ENCODE data around the gene PAN3.

The PAN3 gene

DNA sequence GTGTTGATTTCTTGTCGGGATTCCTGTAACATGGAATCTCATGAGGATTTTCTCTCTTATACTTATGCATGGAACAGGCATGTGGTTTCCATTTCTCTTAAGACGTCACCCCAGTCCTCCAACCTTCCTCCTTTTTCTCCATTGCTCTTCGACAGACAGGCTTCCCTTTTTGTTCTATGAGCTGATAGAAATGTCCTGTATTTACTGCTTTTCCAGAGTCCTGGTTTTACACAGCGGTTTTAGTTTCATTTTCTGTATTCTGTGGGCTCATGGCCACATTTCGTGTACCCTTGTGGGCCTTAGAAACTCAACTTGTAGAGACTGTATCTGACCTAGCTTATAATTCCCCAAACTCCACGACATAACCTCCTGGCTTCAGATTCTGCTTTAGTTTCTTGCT is 113.1 kb downstream of the PAN3 start:
- no peaks in the 10 kb centered on the region for H3K9me3 ChIP-seq (ENCODE audit: control insufficient read depth, low read length)
- no peak overlapping the region for H3K27ac ChIP-seq (ENCODE audit: low read depth, low read length, severe bottlenecking)
- 97 to 100% methylated on average over 4 of the region's 6 CpGs for WGBS, 2 experiments (ENCODE audit: insufficient coverage in 2 of 2)
- no peak overlapping the region for H3K4me3 ChIP-seq (ENCODE audit: extremely low read depth, insufficient read depth, low read length, poor library complexity, severe bottlenecking)
- H3K4me1 ChIP-seq (ENCODE audit: control insufficient read depth, insufficient read depth, low read length, poor library complexity, severe bottlenecking) = no peaks in the 10 kb centered on the region
- peaks cover 25% of the 10 kb centered on the region for H3K36me3 ChIP-seq (ENCODE audit: control insufficient read depth, insufficient read depth, low read length)

DNA sequence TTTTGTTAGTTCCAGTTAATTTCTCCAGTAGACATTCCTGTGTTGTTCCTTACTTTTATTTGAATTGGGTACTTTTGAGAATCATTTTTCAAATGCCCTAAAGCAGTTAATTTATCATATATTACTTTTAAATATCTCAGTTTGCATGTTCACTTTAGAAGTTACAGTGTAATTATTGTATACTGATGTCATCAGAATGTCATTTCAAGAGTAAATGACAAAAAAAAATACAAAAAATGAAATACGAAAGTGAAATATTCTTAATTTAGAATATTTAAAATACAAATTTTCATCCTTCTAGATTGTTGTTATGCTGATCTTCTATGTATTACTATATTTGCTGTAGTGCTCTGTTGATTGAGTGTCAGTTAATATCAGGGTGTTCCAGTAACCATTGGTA is 114.2 kb downstream of the PAN3 start:
- Histone ChIP-seq H3K4me1 (ENCODE audit: control insufficient read depth, insufficient read depth, low read length, poor library complexity, severe bottlenecking) (no peaks in the 10 kb centered on the region), H3K36me3 (ENCODE audit: control insufficient read depth, insufficient read depth, low read length) (peaks cover 29% of the 10 kb centered on the region), H3K27ac (ENCODE audit: low read depth, low read length, severe bottlenecking) (no peak overlapping the region), H3K4me3 (ENCODE audit: extremely low read depth, insufficient read depth, low read length, poor library complexity, severe bottlenecking) (no peak overlapping the region), H3K9me3 (ENCODE audit: control insufficient read depth, low read length) (no peaks in the 10 kb centered on the region)
- WGBS, 2 experiments (ENCODE audit: insufficient coverage in 2 of 2) = no CpG with 5 or more reads among the region's 1 CpG

DNA sequence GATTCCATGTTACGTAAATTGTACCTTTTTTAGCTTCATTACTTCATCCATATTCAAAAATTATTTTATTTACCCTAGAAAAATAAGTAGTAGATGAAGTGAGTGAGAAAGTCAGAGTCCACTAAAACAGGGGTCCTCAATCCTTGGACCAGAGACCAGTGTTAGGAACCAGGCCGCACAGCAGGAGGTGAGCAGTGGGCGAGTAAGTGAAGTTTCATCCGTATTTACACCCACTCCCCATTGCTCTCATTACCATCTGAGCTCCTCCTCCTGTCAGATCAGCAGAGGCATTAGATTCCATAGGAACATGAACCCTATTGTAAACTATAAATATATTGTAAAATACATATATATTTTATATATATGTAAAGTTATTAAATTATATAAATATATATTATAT is 119.0 kb downstream of the PAN3 start:
- Histone ChIP-seq H3K4me3 (ENCODE audit: extremely low read depth, insufficient read depth, low read length, poor library complexity, severe bottlenecking) (no peak overlapping the region), H3K9me3 (ENCODE audit: control insufficient read depth, low read length) (no peaks in the 10 kb centered on the region), H3K27ac (ENCODE audit: low read depth, low read length, severe bottlenecking) (no peak overlapping the region), H3K36me3 (ENCODE audit: control insufficient read depth, insufficient read depth, low read length) (peaks cover 38% of the 10 kb centered on the region), H3K4me1 (ENCODE audit: control insufficient read depth, insufficient read depth, low read length, poor library complexity, severe bottlenecking) (no peaks in the 10 kb centered on the region)
- WGBS, 2 experiments (ENCODE audit: insufficient coverage in 2 of 2) = 100% methylated on average over 3 of the region's 4 CpGs; no CpG with 5 or more reads in 1 of the 2 experiments

GRCh38 chr13:28258417-28258816 is 120.1 kb downstream of the PAN3 start:
- H3K27ac ChIP-seq (ENCODE audit: low read depth, low read length, severe bottlenecking) = no peak overlapping the region
- H3K36me3 ChIP-seq (ENCODE audit: control insufficient read depth, insufficient read depth, low read length) = peaks cover 47% of the 10 kb centered on the region
- no peak overlapping the region for H3K4me3 ChIP-seq (ENCODE audit: extremely low read depth, insufficient read depth, low read length, poor library complexity, severe bottlenecking)
- no peaks in the 10 kb centered on the region for H3K4me1 ChIP-seq (ENCODE audit: control insufficient read depth, insufficient read depth, low read length, poor library complexity, severe bottlenecking)
- WGBS, 2 experiments (ENCODE audit: insufficient coverage in 2 of 2) = no CpG with 5 or more reads among the region's 3 CpGs
- no peaks in the 10 kb centered on the region for H3K9me3 ChIP-seq (ENCODE audit: control insufficient read depth, low read length)

DNA sequence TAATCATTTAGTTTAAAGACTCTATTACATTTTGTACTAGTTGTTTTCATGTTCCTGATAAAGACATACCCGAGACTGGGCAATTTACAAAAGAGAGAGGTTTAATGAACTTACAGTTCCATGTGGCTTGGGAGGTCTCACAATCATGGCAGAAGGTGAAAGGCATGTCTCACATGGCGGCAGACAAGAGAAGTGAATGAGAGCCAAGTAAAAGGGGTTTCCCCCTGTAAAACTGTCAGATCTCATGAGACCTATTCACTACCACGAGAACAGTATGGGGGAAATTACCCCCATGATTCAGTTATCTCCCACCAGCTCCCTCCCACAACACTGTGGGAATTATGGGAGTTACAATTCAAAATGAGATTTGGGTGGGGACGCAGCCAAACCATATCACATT is 129.2 kb downstream of the PAN3 start:
- H3K4me3 ChIP-seq (ENCODE audit: extremely low read depth, insufficient read depth, low read length, poor library complexity, severe bottlenecking) = no peak overlapping the region
- H3K9me3 ChIP-seq (ENCODE audit: control insufficient read depth, low read length) = no peaks in the 10 kb centered on the region
- 100% methylated on average over 2 of the region's 4 CpGs for WGBS, 2 experiments (ENCODE audit: insufficient coverage in 2 of 2)
- H3K27ac ChIP-seq (ENCODE audit: low read depth, low read length, severe bottlenecking) = no peak overlapping the region
- H3K36me3 ChIP-seq (ENCODE audit: control insufficient read depth, insufficient read depth, low read length) = peaks cover 63% of the 10 kb centered on the region
- H3K4me1 ChIP-seq (ENCODE audit: control insufficient read depth, insufficient read depth, low read length, poor library complexity, severe bottlenecking) = no peaks in the 10 kb centered on the region

DNA sequence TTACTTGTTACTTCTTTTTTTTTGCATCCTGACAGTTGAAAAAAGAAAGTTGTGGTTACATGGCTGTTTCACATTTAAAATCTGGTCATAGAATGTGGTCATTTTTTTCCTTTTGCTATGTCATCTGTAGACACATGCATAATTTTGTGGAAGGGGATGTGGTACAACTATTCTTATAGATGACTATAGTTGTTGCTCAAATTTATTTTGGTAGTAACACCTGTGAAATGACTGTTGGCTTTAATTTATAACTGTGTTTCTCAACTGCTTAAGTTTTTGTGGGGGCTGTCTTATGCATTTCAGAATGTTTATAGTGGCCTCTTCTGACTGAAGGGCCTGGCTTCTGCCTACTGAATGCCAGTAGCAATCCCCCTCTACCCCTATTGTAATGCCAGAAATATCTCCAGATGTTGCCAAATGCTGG is 130.5 kb downstream of the PAN3 start:
- no peak overlapping the region for H3K27ac ChIP-seq (ENCODE audit: low read depth, low read length, severe bottlenecking)
- no peak overlapping the region for H3K4me3 ChIP-seq (ENCODE audit: extremely low read depth, insufficient read depth, low read length, poor library complexity, severe bottlenecking)
- no peaks in the 10 kb centered on the region for H3K4me1 ChIP-seq (ENCODE audit: control insufficient read depth, insufficient read depth, low read length, poor library complexity, severe bottlenecking)
- H3K36me3 ChIP-seq (ENCODE audit: control insufficient read depth, insufficient read depth, low read length) = peaks cover 54% of the 10 kb centered on the region
- no peaks in the 10 kb centered on the region for H3K9me3 ChIP-seq (ENCODE audit: control insufficient read depth, low read length)

GRCh38 chr13:28271056-28271840 is 132.9 kb downstream of the PAN3 start:
- Histone ChIP-seq H3K36me3 (ENCODE audit: control insufficient read depth, insufficient read depth, low read length) (peaks cover 52% of the 10 kb centered on the region), H3K9me3 (ENCODE audit: control insufficient read depth, low read length) (no peaks in the 10 kb centered on the region)
- WGBS, 2 experiments (ENCODE audit: insufficient coverage in 2 of 2) = 100% methylated on average over 1 of the region's 2 CpGs

GRCh38 chr13:28273919-28274318 is 135.6 kb downstream of the PAN3 start:
- 50 to 57% methylated on average over 1 to 2 of the region's 3 CpGs for WGBS, 2 experiments (ENCODE audit: insufficient coverage in 2 of 2)
- Histone ChIP-seq H3K27ac (ENCODE audit: low read depth, low read length, severe bottlenecking) (no peak overlapping the region), H3K4me1 (ENCODE audit: control insufficient read depth, insufficient read depth, low read length, poor library complexity, severe bottlenecking) (no peaks in the 10 kb centered on the region), H3K36me3 (ENCODE audit: control insufficient read depth, insufficient read depth, low read length) (peaks cover 47% of the 10 kb centered on the region), H3K9me3 (ENCODE audit: control insufficient read depth, low read length) (no peaks in the 10 kb centered on the region), H3K4me3 (ENCODE audit: extremely low read depth, insufficient read depth, low read length, poor library complexity, severe bottlenecking) (no peak overlapping the region)

More at GRCh38 chr13:28271056-28271840, 132.9 kb downstream of the PAN3 start:
- Histone ChIP-seq H3K27ac (ENCODE audit: low read depth, low read length, severe bottlenecking) (no peak overlapping the region), H3K4me1 (ENCODE audit: control insufficient read depth, insufficient read depth, low read length, poor library complexity, severe bottlenecking) (no peaks in the 10 kb centered on the region), H3K4me3 (ENCODE audit: extremely low read depth, insufficient read depth, low read length, poor library complexity, severe bottlenecking) (no peak overlapping the region)

- no peaks in the 10 kb centered on the region for H3K9me3 ChIP-seq (ENCODE audit: control insufficient read depth, low read length)
- H3K36me3 ChIP-seq (ENCODE audit: control insufficient read depth, insufficient read depth, low read length) = peaks cover 68% of the 10 kb centered on the region
- H3K4me1 ChIP-seq (ENCODE audit: control insufficient read depth, insufficient read depth, low read length, poor library complexity, severe bottlenecking) = no peaks in the 10 kb centered on the region
- H3K4me3 ChIP-seq (ENCODE audit: extremely low read depth, insufficient read depth, low read length, poor library complexity, severe bottlenecking) = no peak overlapping the region
- H3K27ac ChIP-seq (ENCODE audit: low read depth, low read length, severe bottlenecking) = no peak overlapping the region
- 98 to 100% methylated on average over 1 to 5 of the region's 5 CpGs for WGBS, 2 experiments (ENCODE audit: insufficient coverage in 2 of 2)
Measured at GRCh38 chr13:28282451-28282850, 144.1 kb downstream of the PAN3 start.

GRCh38 chr13:28283600-28283999 is 145.3 kb downstream of the PAN3 start:
- Histone ChIP-seq H3K4me3 (ENCODE audit: extremely low read depth, insufficient read depth, low read length, poor library complexity, severe bottlenecking) (no peak overlapping the region), H3K9me3 (ENCODE audit: control insufficient read depth, low read length) (no peaks in the 10 kb centered on the region), H3K27ac (ENCODE audit: low read depth, low read length, severe bottlenecking) (no peak overlapping the region), H3K4me1 (ENCODE audit: control insufficient read depth, insufficient read depth, low read length, poor library complexity, severe bottlenecking) (no peaks in the 10 kb centered on the region), H3K36me3 (ENCODE audit: control insufficient read depth, insufficient read depth, low read length) (peaks cover 73% of the 10 kb centered on the region)
- 100% methylated on average over 1 of the region's 3 CpGs; no CpG with 5 or more reads in 1 of the 2 experiments for WGBS, 2 experiments (ENCODE audit: insufficient coverage in 2 of 2)

DNA sequence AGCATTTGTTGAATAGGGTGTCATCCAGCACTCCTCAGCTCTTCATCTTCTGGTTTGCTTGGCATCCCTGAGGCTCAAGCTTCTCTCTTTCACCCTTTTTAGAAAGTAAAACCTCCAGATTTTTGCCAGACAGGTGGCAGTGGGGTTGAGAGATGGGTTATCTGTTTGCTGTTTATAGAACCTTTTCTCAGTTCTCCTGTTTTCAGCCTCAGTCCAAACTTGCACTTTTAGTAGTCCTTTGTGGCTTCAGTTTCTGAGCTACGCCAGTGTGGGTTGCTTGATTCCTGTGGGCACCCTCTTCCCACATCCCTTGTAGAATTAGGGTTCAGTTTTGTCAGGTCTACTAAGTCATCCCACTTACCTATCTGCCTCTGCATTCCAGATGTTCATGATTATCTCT is 147.9 kb downstream of the PAN3 start:
- WGBS, 2 experiments (ENCODE audit: insufficient coverage in 2 of 2) = 83 to 100% methylated on average over 1 of the region's 1 CpG
- Histone ChIP-seq H3K4me1 (ENCODE audit: control insufficient read depth, insufficient read depth, low read length, poor library complexity, severe bottlenecking) (no peaks in the 10 kb centered on the region), H3K4me3 (ENCODE audit: extremely low read depth, insufficient read depth, low read length, poor library complexity, severe bottlenecking) (no peak overlapping the region), H3K27ac (ENCODE audit: low read depth, low read length, severe bottlenecking) (no peak overlapping the region), H3K36me3 (ENCODE audit: control insufficient read depth, insufficient read depth, low read length) (peaks cover 70% of the 10 kb centered on the region), H3K9me3 (ENCODE audit: control insufficient read depth, low read length) (no peaks in the 10 kb centered on the region)
